ENCODE measurements around the gene ARHGAP33.

ARHGAP33 gene

DNA sequence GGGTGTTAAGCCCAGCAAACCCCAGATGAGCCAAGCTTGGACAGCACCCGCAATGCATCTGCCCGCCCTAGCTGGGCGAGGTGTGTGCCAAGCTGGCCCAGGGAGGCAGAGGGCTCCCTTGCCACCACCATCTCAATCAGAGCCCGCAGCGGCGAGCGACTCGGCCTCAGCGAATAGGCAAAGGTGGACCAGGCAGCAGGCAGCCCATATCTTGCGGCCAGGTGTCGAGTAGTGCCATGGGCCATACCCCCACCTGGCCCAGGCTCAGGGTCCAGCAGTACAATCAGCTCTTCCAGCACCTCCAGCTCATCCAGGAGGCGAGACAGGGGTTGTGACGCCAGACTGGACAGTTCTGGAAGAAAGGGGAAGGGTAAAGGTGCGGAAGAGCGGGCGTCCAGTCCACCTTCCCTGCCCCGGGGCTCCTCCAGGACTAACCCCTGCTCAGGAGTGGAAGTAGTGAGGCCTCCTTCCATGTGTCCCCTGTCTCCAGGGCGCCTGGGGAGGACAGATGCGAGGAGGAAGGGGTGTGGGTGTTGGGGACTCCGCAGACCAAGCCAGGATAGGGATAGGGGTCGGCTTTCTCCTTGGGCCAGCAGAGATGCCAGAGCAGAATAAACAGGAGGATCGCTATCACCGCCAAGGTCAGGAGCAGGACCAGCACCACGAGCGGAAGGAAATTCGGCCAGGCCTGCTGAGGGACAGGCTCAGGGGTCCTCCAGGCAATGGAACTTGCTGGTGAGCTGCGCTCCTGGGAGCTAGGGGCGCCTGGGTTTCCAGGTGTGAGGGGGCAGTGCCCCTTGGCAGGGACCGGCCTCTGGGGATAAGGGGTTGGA lies 35.9 kb upstream of the ARHGAP33 start:
- in situ Hi-C loops (cut with MboI; ENCODE audit: low sequenced_read_pairs), result no loop called here

DNA sequence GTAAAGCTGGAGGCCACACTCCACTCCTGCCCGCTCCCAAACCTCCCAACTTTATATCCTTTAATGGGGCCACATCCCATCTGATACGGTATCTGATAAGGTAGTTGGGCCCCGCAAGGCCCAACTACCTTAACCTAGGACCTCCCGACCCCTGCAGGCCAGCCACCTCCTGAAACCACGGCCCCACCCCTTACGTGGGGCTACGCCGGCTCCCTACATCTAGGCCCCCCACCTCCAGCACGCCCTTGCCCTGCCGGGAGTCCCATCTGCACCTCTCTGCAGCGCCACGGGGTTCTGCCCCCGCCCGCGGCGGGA lies 35.3 kb upstream of the ARHGAP33 start:
- in situ Hi-C loops (cut with MboI; ENCODE audit: low sequenced_read_pairs), result no loop called here

DNA sequence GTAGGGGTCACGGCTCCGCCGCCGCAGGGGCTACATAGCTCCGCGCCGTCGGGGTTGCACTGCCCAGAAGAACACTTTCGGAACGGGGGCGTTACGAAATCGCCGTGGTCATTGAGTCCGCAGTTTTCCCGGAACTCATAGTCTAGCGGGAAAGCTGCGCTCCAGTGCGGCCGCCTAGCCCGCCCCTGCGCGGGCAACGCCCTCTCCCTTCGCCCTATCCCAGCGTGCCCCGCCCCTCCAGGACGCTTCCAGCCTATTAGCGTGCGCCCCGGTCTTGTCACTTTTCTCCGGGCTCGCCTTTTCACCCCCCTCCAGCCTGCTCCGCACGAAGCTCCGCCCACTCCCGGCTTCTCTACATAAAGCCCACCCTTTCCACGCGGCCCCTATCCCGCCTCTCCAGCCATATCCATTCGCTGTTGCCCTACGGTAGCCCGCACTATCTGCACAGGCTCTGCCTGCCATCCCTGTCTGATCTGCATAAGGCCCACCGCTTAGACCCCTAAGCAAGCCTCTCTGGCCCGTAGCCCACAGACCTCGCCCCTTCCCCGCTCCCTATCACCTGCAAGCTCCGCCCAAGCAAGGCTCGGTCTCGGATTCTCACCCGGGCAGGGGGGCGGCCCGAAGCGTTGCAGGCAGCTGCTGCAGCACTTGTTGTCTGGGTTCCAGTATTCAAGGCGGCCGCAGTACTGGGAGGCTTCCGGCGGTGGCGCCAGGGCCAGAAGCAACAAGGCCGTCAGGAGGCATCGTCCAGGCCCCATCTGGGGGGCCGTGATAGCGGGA lies 34.8 kb upstream of the ARHGAP33 start:
- in situ Hi-C loops (cut with MboI; ENCODE audit: low sequenced_read_pairs), result no loop called here

DNA sequence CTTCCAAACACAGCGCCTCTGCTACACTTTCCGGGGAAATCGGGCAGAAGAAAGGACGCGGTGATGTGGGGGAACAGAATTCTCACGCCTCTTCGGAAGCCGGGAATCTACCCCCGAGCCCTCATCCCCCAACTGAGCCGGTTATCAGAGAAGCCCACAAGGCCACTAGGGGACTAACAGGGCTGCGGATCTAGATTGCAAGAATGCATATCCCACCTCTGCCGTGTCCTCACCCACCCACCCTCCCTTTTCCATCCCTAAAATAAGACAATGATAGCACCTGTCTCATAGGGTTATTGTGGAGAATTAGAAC lies 34.2 kb upstream of the ARHGAP33 start:
- in situ Hi-C loops (cut with MboI; ENCODE audit: low sequenced_read_pairs), result no loop called here

DNA sequence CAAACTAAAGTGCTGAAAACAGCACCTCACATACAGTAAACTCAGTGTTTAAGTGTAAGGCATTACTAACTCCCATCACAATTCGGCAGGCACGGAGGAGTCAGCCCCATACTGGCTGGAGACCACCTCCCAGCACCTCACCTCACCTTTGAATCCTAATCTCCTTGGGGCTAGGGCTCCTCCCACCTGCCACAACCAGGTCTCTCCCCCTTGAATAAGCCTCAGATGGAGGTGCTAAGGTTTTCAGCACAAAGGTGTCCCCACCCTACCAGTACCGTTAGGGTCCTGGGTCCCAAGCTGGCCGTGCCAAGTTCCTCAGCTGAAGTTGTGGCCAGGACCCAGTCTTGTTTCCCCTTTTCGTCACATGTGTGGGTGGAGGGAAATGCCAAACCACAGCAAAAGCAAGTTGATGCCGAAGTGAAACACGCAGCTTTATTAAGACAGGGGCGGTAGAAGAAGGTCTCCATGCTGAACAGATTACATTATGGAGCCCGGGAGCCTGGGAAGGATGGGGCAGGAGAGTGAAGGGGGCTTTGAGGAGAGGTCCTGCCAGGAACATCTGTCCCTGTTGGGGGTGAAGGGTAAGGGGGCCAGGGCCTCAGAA lies 33.1 kb upstream of the ARHGAP33 start, which contains the start of gene IGFLR1:
Gene IGFLR1 (minus strand): TSS at position 332 of the 604 bp plus-strand sequence. CDS start 1,272 bp downstream, outside the sequence.
- in situ Hi-C loops (cut with MboI; ENCODE audit: low sequenced_read_pairs), result no loop called here

DNA sequence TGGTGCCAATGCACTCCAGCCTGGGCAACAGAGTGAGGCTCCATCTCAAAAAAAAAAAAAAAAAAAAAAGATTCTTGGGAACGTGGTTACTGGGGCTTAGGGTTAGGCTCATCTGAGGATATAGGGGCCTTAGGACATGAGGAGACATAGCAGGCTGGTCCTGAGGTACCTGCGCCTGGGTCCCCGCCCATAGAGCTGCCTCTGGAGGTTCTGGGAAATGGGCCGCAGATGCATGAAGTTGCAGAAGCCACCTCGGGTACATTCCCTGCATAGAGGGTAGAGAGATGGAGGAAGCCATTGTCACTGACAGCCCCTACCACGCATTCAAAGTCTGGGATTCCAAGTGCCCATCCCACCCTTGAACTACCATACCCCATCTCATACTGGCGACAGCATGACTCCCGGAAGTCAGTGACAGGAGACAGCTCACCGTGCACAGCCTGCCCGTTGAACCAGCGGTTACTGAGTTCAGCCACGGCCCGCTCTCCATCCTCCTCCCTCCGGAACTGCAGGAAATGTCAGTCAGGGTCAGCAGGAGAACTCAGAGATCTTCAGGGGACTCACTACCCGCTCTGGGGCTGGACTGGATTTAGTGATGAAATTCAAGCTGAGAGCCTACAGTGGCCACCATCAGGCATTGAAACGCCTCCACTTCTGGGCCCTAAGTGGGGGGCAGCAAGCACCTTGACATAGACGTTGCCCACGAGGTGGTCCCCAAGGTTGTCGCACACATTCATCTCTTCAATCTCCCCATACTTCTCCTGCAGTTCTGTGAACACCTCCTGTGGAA lies 31.5 kb upstream of the ARHGAP33 start:
- in situ Hi-C loops (cut with MboI; ENCODE audit: low sequenced_read_pairs), result no loop called here

DNA sequence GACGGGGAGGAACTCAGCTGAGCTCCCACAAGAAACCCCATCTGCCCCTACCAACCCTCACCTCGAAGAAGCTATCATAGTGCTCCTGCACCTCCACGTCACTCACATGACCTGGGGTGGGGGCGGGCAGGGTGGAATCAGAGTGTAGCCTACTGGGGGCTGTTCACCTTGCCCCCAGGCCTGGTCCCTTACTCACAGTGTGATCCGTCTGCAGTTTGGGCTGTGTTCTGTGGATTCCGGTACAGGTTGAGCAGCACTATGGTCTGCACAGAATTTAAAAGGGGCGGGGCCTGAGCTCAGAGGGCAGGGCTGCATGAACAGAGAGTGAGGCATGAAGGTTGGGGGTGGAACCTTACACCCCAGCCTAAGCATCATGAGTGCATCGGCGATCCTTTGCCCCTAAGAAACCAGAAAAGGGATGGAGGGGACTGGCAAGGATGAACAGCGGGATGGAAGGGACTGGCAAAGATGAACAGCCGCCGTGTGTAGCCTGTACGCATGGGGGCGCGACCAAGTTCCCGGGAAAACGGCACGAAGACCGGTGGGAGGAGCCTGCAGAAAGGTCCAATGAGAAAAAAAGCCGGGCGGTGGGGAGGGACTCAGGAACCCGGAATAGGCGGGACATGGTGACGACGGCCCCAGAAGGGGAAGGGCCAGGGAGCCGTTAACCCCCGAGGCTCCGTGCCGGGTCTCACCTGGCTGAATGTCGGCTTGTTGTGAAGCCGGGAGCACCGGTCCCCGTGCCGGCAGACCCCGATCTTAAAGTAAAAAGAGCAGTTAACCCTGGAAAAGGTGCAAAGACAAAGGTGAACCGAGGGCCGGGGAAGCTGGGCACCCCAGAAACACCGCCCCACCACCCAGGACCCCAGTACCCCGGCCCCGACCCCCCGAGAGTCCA lies 30.7 kb upstream of the ARHGAP33 start:
- in situ Hi-C loops (cut with MboI; ENCODE audit: low sequenced_read_pairs), result no loop called here

DNA sequence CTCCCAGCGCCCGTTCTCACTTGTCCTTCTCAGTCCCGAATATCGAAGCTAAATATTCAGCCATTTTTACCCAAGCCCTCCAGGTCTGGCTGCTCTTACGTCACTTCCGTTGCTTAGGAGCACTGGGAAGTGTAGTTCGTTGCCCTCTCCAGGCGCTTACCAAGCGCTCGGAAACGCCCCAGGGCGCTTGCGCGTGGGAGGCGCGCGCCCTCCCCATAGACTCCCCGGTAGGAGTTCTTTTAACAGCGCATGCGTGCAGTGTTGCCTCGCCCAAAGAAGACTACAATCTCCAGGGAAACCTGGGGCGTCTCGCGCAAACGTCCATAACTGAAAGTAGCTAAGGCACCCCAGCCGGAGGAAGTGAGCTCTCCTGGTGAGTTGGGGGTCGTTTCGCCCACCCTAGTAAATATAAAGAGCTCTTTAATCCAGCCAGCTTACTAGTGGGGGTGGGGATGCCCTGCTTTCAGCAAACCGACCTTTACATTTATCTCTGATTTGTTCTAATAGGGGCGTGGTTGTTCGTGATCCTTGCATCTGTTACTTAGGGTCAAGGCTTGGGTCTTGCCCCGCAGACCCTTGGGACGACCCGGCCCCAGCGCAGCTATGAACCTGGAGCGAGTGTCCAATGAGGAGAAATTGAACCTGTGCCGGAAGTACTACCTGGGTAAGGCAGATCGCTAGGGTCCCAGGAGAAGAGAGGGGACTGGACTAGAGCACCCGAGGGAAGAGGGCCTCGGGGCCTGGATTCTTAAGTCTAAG lies 29.9 kb upstream of the ARHGAP33 start, which contains the start of the genes PSENEN and U2AF1L4:
Gene PSENEN (plus strand): TSS at position 324 of the 759 bp plus-strand sequence. CDS start 280 bp downstream, at position 604.
Gene U2AF1L4 (minus strand): TSS at position 91 of the 759 bp plus-strand sequence. CDS start 27 bp downstream, at position 64.
- in situ Hi-C loops (cut with MboI; ENCODE audit: low sequenced_read_pairs), result no loop called here

DNA sequence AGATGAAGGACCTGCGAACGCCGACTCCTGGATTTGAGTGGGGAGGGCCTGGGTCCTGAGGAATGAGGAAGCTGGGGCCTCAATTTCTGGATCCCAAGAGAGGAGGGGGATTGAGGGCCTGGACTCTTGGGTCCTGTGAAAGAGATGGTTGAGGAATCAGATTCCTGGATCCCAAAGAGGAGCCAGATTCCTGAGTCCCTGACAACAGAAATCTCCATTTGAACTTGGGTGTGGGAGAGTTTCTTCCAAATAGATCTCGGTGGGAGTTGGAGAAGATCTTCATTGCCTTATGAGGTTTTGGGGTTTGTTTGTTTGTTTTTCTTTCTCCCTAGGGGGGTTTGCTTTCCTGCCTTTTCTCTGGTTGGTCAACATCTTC lies 29.3 kb upstream of the ARHGAP33 start:
- in situ Hi-C loops (cut with MboI; ENCODE audit: low sequenced_read_pairs), result no loop called here

DNA sequence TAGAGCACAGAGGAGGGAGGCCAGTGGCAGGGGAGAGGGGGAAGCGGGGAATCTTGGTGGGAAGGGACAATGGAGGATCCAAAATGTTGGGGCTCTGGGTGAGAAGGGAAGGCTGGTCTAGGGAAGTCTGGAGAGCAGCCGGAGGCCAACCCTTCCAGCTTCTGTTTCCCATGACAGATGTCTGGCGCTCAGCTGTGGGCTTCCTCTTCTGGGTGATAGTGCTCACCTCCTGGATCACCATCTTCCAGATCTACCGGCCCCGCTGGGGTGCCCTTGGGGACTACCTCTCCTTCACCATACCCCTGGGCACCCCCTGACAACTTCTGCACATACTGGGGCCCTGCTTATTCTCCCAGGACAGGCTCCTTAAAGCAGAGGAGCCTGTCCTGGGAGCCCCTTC lies 28.8 kb upstream of the ARHGAP33 start:
- in situ Hi-C loops (cut with MboI; ENCODE audit: low sequenced_read_pairs), result no loop called here

DNA sequence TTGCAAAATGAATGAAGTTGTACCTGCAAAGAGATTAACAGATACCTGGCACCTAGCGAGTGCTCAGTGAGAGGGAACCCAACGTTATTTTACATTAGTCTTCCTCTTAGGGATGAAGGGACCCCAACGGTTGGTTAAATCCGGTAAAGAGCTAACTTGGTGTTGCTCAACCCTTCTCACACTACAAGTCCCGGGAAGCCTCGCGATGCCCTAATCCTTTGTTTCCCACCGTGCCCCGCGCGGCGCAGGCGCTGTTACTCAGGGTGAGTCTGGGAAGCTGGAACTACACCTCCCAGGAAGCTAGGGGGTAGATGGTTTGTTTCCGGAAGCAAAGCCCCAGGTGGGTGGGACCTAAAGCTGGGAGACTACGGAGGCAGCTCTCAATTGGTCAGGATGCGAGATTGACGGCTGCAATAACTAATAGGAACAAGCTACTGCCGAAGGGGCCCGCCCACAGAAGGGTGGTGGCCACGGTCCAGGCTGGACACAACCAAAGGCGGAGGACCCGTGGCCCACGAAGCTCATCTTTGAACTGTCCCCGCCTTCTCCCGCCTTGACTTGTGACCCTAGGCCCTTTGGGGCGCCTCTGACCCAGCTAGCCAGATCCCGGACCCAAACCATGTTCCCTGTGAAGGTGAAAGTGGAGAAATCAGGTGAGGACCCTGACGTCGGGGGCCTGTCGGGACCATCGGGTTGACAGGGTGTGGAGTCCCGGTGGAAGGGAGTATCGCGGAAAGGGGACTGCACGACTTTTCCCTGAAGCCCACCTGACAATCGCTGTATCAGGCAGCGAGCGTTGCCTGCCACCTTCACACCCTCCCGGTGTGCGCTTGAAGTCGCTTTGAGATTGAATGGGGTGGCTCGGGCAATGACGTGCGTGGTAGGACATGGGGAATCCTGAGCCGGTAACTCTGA lies 27.0 kb upstream of the ARHGAP33 start, which contains the start of gene LIN37:
Gene LIN37 (plus strand): TSS at position 471 of the 915 bp plus-strand sequence. CDS start 149 bp downstream, at position 620.
- in situ Hi-C loops (cut with MboI; ENCODE audit: low sequenced_read_pairs), result no loop called here

DNA sequence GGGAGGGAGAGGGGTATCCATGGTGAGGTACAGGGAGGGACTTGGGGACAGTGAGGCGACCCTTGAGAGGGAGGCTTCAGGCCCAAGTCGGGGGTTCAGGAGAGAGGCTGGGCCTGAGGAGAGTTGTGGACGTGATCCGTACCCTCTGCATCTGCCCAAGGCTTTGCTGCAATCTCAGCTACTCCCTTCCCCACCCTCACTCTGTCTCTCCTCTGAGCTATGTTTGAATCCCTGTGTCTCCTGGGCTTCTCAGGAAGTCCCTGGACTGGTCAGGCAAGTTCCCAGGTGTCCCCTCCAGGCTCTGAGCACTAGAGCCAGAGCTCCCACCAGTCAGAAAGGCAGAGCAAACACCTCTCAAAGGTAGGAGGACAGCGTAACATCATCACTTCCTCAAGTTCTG lies 25.2 kb upstream of the ARHGAP33 start:
- in situ Hi-C loops (cut with MboI; ENCODE audit: low sequenced_read_pairs), result no loop called here

DNA sequence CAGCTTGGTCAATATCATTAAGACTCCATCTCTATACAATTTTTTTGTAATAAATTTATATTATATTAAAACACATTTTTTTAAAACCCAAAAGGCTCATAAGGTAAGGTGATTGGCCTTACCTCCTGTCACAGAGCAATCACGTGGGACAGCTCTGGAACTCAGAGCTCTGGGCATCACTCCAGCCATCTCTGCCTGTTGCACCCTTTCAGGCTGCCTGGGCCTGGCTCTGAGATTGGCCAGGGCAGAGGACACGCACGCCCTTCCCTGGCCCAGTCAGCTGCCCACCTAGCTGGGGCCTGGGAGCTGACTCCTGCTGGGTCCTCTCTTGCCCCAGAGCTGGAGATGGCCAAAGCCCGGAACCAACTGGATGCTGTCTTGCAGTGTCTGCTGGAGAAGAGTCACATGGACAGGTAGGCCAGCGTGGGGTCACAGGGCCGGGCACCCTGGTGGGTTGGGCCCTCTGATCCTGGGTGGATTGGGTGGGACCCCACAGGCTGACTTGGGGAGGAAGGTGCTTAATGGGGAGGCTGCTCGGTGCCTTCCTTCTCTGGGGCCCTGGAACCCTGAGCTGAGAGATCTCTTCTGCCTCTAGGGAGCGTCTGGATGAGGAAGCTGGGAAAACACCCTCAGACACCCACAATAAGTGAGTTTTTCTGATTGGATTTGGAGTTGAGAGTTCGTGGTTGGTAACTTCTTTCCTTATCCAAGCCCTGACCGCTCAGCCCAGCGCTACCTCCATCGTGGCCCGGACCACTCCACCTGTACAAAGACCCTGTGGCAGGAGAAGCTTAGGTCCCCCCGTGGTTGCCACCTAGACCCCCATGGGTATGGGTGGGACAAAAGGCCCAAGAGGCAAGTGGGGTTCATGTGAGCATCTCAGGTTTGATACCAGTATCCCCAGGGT lies 23.3 kb upstream of the ARHGAP33 start:
- in situ Hi-C loops (cut with MboI; ENCODE audit: low sequenced_read_pairs), result no loop called here

DNA sequence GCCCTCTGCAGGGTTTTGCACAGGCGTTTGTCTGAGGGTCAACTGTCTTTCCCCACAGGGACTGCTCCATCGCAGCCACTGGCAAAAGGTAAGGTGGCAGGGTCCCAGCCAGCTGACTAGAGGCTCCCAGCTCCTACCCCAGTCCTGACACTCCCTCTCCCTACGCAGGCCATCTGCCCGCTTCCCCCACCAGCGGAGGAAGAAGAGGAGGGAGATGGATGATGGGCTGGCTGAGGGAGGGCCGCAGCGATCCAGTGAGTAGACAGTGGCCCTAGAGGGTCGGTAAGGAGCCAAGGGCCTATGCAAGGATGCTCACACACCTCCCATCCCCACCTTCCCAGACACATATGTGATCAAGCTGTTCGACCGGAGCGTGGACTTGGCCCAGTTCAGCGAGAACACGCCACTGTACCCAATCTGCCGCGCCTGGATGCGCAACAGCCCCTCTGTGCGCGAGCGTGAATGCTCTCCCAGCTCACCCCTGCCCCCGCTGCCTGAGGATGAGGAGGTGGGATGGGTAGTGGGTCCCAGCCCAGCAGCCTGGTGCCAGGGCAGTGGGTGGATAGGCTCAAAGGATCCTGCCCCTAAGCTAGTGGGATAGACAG lies 22.5 kb upstream of the ARHGAP33 start:
- in situ Hi-C loops (cut with MboI; ENCODE audit: low sequenced_read_pairs), result no loop called here

DNA sequence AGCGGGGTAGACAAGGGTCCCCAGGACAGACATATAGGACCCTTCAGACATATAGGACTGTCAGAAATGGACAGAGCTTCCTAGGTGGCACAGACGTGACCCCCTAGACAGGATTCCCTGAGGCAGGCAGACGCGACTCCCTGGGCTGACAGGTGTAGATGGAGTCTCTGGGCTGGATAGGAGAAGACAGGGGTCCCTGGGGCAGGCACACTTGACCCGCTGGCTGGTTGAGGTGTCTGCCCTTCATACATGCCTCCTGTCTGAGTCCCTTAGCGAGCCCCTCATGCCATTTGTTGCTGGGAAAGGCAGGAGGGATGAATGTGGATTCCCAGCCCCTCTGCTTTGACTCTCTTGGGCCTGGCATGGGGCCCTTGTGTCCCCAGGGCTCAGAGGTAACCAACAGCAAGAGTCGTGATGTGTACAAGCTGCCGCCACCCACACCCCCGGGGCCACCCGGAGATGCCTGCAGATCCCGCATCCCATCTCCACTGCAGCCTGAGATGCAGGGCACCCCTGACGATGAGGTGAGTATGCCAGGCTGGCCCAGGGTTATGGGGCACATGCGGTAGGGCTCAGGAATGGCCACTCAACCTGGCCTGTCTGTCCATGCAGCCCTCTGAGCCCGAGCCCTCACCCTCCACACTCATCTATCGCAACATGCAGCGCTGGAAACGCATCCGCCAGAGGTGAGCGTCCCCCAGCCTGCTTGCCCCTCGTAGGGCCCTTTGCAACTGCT lies 21.6 kb upstream of the ARHGAP33 start:
- in situ Hi-C loops (cut with MboI; ENCODE audit: low sequenced_read_pairs), result no loop called here

Measured in HL-60/S4 treated with phorbol 12-myristate 13-acetate at 8.2 ng/mL for 4 days and 3 days (cell line).